ENCODE results near the gene MMP3. TPM values are rescaled to one million over a fixed set of nuclear protein-coding genes. Genes with fewer than 3 reads are reported as not detected.

The MMP3 gene
- total and polyA plus RNA-seq, 2 experiments from 2014 or later: 0.68 TPM; not detected in 1

DNA sequence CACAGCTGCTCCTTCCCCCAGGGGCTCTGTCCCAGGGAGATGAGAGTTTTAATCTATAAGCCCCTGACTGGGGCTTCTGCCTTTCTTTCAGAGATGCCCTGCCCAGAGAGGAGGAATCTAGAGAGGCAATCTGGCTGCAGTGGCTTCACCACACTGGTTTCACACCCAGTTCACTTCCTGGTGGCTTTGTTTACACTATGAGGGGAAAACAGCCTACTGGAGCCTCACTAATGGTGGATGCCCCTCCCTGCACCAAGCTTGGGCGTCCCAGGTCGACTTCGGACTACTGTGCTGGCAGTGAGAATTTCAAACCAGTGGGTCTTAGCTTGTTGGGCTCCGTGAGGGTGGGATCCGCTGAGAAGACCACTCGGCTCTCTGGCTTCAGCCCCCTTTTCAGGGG, 23.9 kb downstream of the MMP3 start:
- Histone ChIP-seq H4K20me1 (replicated peaks; ENCODE audit: insufficient read depth) (no peaks in the 10 kb centered on the region), H3K9me2 (ENCODE audit: insufficient read depth) (0 out of 2 replicates have a peak, but pooled peaks cover 9% of the 10 kb centered on the region), H2AFZ (no peak overlapping the region), H3K36me3 (ENCODE audit: insufficient read depth) (no peaks in the 10 kb centered on the region), H3K27me3 (ENCODE audit: insufficient read depth) (no peaks in the 10 kb centered on the region), H3K4me1 (ENCODE audit: insufficient read depth) (no peaks in the 10 kb centered on the region), H3K27ac (ENCODE audit: low read depth) (no peak overlapping the region), H3K79me2 (replicated peaks; ENCODE audit: insufficient read depth) (no peaks in the 10 kb centered on the region), H3K4me2 (no peak overlapping the region), H3F3A (replicated peaks; ENCODE audit: low read depth) (no peaks in the 10 kb centered on the region), H3K4me3 (no peak overlapping the region)
- peaks cover 20% of the 10 kb centered on the region for H3K9me3 Mint-ChIP-seq
- H3K4me3 Mint-ChIP-seq: no peak overlapping the region
- no peak overlapping the region for H3K27ac Mint-ChIP-seq
- no peak for TF ChIP-seq STAT1 (IDR thresholded peaks at IDR 0.05; ENCODE audit: unreplicated experiment)
- no peak for TF ChIP-seq ZNF114 (CRISPR knock-in tag; IDR thresholded peaks at IDR 0.05)
- no peaks in the 10 kb centered on the region; the same call in 1 of the 3 replicates for H3K36me3 Mint-ChIP-seq (ENCODE audit: low read depth)
- ATAC-seq (no peak), DNase-seq (ENCODE audit: low spot score) (no peak)
- H3K27me3 Mint-ChIP-seq (ENCODE audit: insufficient read depth, low read depth, poor library complexity): no peaks in the 10 kb centered on the region
- H3K4me1 Mint-ChIP-seq: no peaks in the 10 kb centered on the region

DNA sequence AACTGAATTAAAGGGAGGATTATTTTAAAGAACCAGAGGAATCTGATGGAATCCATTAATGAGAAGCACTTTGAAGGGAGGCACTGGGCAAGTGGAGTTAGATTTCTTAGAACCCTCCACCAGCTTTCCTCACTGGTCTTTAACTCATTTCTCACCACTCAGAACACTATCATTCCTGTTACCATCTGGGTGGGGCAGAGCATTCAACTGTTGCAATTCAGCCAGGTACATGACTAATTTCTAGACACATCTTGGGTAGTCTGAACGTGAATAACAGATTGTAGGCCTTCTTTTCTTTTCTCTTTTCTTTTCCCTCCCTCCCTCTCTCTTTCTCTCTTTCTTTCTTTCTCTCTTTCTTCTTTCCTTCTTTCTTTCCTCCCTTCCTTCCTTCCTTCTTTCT, 29.9 kb downstream of the MMP3 start:
- H3K4me2 ChIP-seq: no peak overlapping the region
- no peaks in the 10 kb centered on the region for H3K27me3 ChIP-seq (ENCODE audit: insufficient read depth)
- H3K9me2 ChIP-seq (ENCODE audit: insufficient read depth): 0 out of 2 replicates have a peak, but pooled peaks cover 3% of the 10 kb centered on the region
- no peaks in the 10 kb centered on the region for H3K4me1 ChIP-seq (ENCODE audit: insufficient read depth)
- DNase-seq (ENCODE audit: low spot score): no peak
- no peak overlapping the region for H3K27ac ChIP-seq (ENCODE audit: low read depth)
- no peak overlapping the region for H3K4me3 Mint-ChIP-seq
- H3K36me3 ChIP-seq (ENCODE audit: insufficient read depth): no peaks in the 10 kb centered on the region
- H3K27ac Mint-ChIP-seq: no peak overlapping the region
- H3K9me3 Mint-ChIP-seq: peaks cover 17% of the 10 kb centered on the region
- no peaks in the 10 kb centered on the region for H3K27me3 Mint-ChIP-seq (ENCODE audit: insufficient read depth, low read depth, poor library complexity)
- no peaks in the 10 kb centered on the region for H3K79me2 ChIP-seq (replicated peaks; ENCODE audit: insufficient read depth)
- H3K4me1 Mint-ChIP-seq: no peaks in the 10 kb centered on the region
- no peaks in the 10 kb centered on the region for H3F3A ChIP-seq (replicated peaks; ENCODE audit: low read depth)
- no peak overlapping the region for H3K4me3 ChIP-seq
- H2AFZ ChIP-seq: no peak overlapping the region
- no peak for ATAC-seq
- H4K20me1 ChIP-seq (replicated peaks; ENCODE audit: insufficient read depth): no peaks in the 10 kb centered on the region
- H3K36me3 Mint-ChIP-seq (ENCODE audit: low read depth): no peaks in the 10 kb centered on the region; the same call in 1 of the 3 replicates
- TF ChIP-seq, protein P1, sequence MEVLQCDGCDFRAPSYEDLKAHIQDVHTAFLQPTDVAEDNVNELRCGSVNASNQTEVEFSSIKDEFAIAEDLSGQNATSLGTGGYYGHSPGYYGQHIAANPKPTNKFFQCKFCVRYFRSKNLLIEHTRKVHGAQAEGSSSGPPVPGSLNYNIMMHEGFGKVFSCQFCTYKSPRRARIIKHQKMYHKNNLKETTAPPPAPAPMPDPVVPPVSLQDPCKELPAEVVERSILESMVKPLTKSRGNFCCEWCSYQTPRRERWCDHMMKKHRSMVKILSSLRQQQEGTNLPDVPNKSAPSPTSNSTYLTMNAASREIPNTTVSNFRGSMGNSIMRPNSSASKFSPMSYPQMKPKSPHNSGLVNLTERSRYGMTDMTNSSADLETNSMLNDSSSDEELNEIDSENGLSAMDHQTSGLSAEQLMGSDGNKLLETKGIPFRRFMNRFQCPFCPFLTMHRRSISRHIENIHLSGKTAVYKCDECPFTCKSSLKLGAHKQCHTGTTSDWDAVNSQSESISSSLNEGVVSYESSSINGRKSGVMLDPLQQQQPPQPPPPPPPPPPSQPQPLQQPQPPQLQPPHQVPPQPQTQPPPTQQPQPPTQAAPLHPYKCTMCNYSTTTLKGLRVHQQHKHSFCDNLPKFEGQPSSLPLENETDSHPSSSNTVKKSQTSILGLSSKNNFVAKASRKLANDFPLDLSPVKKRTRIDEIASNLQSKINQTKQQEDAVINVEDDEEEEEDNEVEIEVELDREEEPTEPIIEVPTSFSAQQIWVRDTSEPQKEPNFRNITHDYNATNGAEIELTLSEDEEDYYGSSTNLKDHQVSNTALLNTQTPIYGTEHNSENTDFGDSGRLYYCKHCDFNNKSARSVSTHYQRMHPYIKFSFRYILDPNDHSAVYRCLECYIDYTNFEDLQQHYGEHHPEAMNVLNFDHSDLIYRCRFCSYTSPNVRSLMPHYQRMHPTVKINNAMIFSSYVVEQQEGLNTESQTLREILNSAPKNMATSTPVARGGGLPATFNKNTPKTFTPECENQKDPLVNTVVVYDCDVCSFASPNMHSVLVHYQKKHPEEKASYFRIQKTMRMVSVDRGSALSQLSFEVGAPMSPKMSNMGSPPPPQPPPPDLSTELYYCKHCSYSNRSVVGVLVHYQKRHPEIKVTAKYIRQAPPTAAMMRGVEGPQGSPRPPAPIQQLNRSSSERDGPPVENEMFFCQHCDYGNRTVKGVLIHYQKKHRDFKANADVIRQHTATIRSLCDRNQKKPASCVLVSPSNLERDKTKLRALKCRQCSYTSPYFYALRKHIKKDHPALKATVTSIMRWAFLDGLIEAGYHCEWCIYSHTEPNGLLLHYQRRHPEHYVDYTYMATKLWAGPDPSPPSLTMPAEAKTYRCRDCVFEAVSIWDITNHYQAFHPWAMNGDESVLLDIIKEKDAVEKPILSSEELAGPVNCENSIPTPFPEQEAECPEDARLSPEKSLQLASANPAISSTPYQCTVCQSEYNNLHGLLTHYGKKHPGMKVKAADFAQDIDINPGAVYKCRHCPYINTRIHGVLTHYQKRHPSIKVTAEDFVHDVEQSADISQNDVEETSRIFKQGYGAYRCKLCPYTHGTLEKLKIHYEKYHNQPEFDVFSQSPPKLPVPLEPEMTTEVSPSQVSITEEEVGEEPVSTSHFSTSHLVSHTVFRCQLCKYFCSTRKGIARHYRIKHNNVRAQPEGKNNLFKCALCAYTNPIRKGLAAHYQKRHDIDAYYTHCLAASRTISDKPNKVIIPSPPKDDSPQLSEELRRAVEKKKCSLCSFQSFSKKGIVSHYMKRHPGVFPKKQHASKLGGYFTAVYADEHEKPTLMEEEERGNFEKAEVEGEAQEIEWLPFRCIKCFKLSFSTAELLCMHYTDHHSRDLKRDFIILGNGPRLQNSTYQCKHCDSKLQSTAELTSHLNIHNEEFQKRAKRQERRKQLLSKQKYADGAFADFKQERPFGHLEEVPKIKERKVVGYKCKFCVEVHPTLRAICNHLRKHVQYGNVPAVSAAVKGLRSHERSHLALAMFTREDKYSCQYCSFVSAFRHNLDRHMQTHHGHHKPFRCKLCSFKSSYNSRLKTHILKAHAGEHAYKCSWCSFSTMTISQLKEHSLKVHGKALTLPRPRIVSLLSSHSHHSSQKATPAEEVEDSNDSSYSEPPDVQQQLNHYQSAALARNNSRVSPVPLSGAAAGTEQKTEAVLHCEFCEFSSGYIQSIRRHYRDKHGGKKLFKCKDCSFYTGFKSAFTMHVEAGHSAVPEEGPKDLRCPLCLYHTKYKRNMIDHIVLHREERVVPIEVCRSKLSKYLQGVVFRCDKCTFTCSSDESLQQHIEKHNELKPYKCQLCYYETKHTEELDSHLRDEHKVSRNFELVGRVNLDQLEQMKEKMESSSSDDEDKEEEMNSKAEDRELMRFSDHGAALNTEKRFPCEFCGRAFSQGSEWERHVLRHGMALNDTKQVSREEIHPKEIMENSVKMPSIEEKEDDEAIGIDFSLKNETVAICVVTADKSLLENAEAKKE (CRISPR knock-in tag; IDR thresholded peaks at IDR 0.05): no peak
- TF ChIP-seq ZNF331 (CRISPR knock-in tag; IDR thresholded peaks at IDR 0.05; ENCODE audit: low read depth) (no peak), NANOG (IDR thresholded peaks at IDR 0.05; ENCODE audit: borderline replicate concordance) (no peak), POLR2AphosphoS5 (IDR thresholded peaks at IDR 0.05; ENCODE audit: low read depth) (no peak), ZNF114 (CRISPR knock-in tag; IDR thresholded peaks at IDR 0.05) (no peak), EZH2 (IDR thresholded peaks at IDR 0.05; ENCODE audit: low read depth, unreplicated experiment) (no peak), JUNB (IDR thresholded peaks at IDR 0.05; ENCODE audit: unreplicated experiment) (no peak), STAT1 (IDR thresholded peaks at IDR 0.05; ENCODE audit: unreplicated experiment) (no peak), CREB1 (CRISPR knock-in tag; IDR thresholded peaks at IDR 0.05; ENCODE audit: low read depth) (no peak), EZH2phosphoT487 (IDR thresholded peaks at IDR 0.05; ENCODE audit: unreplicated experiment) (no peak)
- TF ChIP-seq, protein P2, sequence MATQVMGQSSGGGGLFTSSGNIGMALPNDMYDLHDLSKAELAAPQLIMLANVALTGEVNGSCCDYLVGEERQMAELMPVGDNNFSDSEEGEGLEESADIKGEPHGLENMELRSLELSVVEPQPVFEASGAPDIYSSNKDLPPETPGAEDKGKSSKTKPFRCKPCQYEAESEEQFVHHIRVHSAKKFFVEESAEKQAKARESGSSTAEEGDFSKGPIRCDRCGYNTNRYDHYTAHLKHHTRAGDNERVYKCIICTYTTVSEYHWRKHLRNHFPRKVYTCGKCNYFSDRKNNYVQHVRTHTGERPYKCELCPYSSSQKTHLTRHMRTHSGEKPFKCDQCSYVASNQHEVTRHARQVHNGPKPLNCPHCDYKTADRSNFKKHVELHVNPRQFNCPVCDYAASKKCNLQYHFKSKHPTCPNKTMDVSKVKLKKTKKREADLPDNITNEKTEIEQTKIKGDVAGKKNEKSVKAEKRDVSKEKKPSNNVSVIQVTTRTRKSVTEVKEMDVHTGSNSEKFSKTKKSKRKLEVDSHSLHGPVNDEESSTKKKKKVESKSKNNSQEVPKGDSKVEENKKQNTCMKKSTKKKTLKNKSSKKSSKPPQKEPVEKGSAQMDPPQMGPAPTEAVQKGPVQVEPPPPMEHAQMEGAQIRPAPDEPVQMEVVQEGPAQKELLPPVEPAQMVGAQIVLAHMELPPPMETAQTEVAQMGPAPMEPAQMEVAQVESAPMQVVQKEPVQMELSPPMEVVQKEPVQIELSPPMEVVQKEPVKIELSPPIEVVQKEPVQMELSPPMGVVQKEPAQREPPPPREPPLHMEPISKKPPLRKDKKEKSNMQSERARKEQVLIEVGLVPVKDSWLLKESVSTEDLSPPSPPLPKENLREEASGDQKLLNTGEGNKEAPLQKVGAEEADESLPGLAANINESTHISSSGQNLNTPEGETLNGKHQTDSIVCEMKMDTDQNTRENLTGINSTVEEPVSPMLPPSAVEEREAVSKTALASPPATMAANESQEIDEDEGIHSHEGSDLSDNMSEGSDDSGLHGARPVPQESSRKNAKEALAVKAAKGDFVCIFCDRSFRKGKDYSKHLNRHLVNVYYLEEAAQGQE (IDR thresholded peaks at IDR 0.05; ENCODE audit: unreplicated experiment): no peak
- TF ChIP-seq, protein P3, sequence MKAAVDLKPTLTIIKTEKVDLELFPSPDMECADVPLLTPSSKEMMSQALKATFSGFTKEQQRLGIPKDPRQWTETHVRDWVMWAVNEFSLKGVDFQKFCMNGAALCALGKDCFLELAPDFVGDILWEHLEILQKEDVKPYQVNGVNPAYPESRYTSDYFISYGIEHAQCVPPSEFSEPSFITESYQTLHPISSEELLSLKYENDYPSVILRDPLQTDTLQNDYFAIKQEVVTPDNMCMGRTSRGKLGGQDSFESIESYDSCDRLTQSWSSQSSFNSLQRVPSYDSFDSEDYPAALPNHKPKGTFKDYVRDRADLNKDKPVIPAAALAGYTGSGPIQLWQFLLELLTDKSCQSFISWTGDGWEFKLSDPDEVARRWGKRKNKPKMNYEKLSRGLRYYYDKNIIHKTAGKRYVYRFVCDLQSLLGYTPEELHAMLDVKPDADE (IDR thresholded peaks at IDR 0.05): no peak

Measured in GM23338 (cell line).